Urinary bladder (tissue), 4 donors: Measurements from ENCODE around the gene FRMPD1. TPM values are rescaled to one million over a fixed set of nuclear protein-coding genes. Genes with fewer than 3 reads are reported as not detected.
"Not testable (repeated sequence)": the region's sequence is repeated elsewhere in the genome, so short reads cannot be mapped to it uniquely, and the experiment has no call there.

Source experiments
- DNase-seq: peaks from one replicate; pipeline ENCODE4 v3.0.0-alpha.2; 2015; ENCODE audit errors: extremely low spot score
- H3K27ac ChIP-seq: one replicate; pipeline ENCODE4 v1.5.1; 2013; ENCODE audit warnings: low read depth, mild to moderate bottlenecking, moderate library complexity
- H3K36me3 ChIP-seq: one replicate; pipeline ENCODE4 v1.6.1; 2013; ENCODE audit warnings: mild to moderate bottlenecking, moderate library complexity; ENCODE audit not compliant: insufficient read depth
- H3K4me1 ChIP-seq: one replicate; pipeline ENCODE4 v1.6.1; 2013; ENCODE audit warnings: mild to moderate bottlenecking, moderate library complexity; ENCODE audit not compliant: insufficient read depth
- H3K4me3 ChIP-seq: one replicate; pipeline ENCODE4 v1.5.1; 2013; ENCODE audit warnings: low read depth, low read length
- WGBS: extraction: QIAGEN DNeasy Blood & Tissue Kit; methylation state at CpG from one replicate; pipeline ENCODE4 v1.1.7; 2013; 5-methylcytosine and 5-hydroxymethylcytosine counted together
- polyA plus RNA-seq: library from polyadenylated mRNA; stranded (reverse); fragments of 200-250 nt; gene quantifications from one replicate; pipeline ENCODE4 v1.2.3, GENCODE V29; 2013
- total RNA-seq: library from RNA; depleted of rRNA; stranded (reverse); fragments of >200 nt; gene quantifications from one replicate; pipeline ENCODE4 v1.2.3, GENCODE V29; 2014
- donor health status: healthy with polysubstance abuse.
- donor health status: healthy.

The FRMPD1 gene
- total and polyA plus RNA-seq, 2 donors: 0.03 to 1.1 TPM

GRCh38 chr9:37746448-37747270 is 95.9 kb downstream of the FRMPD1 start:
- DNase-seq: no peak
- Histone ChIP-seq H3K36me3 (no peaks in the 10 kb centered on the region), H3K4me3 (no peak overlapping the region), H3K4me1 (no peaks in the 10 kb centered on the region), H3K27ac (no peak overlapping the region)
- WGBS: 76% methylated on average over 24 of the region's 24 CpGs

GRCh38 chr9:37747271-37747753 is 96.6 kb downstream of the FRMPD1 start:
- H3K36me3 ChIP-seq: no peaks in the 10 kb centered on the region
- no peak overlapping the region for H3K4me3 ChIP-seq
- no peak for DNase-seq
- WGBS: 34% methylated on average over 3 of the region's 3 CpGs
- no peaks in the 10 kb centered on the region for H3K4me1 ChIP-seq
- no peak overlapping the region for H3K27ac ChIP-seq

- Histone ChIP-seq H3K4me1 (no peaks in the 10 kb centered on the region), H3K36me3 (no peaks in the 10 kb centered on the region), H3K4me3 (no peak overlapping the region), H3K27ac (no peak overlapping the region)
- DNase-seq: no peak
- WGBS: 63% methylated on average over 5 of the region's 5 CpGs
Measured at GRCh38 chr9:37749129-37749528, 98.4 kb downstream of the FRMPD1 start.

- Histone ChIP-seq H3K27ac (no peak overlapping the region), H3K36me3 (no peaks in the 10 kb centered on the region), H3K4me1 (no peaks in the 10 kb centered on the region), H3K4me3 (no peak overlapping the region)
- DNase-seq: no peak
- 78% methylated on average over 6 of the region's 6 CpGs for WGBS
Measured at GRCh38 chr9:37751186-37751585, 100.4 kb downstream of the FRMPD1 start.

GRCh38 chr9:37751704-37752103 is 101.0 kb downstream of the FRMPD1 start:
- not testable (repeated sequence) for DNase-seq, H3K36me3 ChIP-seq, H3K27ac ChIP-seq, H3K4me3 ChIP-seq, H3K4me1 ChIP-seq
- WGBS: 93% methylated on average over 30 of the region's 30 CpGs

GRCh38 chr9:37752112-37752511 is 101.4 kb downstream of the FRMPD1 start:
- H3K36me3 ChIP-seq, H3K4me3 ChIP-seq, DNase-seq, H3K27ac ChIP-seq, H3K4me1 ChIP-seq: not testable (repeated sequence)
- 96% methylated on average over 13 of the region's 13 CpGs for WGBS

GRCh38 chr9:37752642-37753488 is 102.1 kb downstream of the FRMPD1 start:
- no peaks in the 10 kb centered on the region for H3K4me1 ChIP-seq
- no peak for DNase-seq
- H3K36me3 ChIP-seq: no peaks in the 10 kb centered on the region
- no peak overlapping the region for H3K27ac ChIP-seq
- WGBS: 91% methylated on average over 29 of the region's 29 CpGs
- peak overlapping the region; percentile 76 for H3K4me3 ChIP-seq

- Histone ChIP-seq H3K27ac (peak within 1 kb of the TSS; percentile 78), H3K4me1 (no peaks in the 10 kb centered on the region), H3K36me3 (no peaks in the 10 kb centered on the region), H3K4me3 (peak within 1 kb of the TSS; percentile 76)
- DNase-seq: peak; percentile 57
- 3% methylated on average over 40 of the region's 40 CpGs for WGBS
Measured at GRCh38 chr9:37753489-37754190, 102.9 kb downstream of the FRMPD1 start, which contains the start of gene TRMT10B. Gene TRMT10B, plus strand, starts transcription at chr9:37753805. Its CDS starts 8,127 bp downstream, at chr9:37761932.

GRCh38 chr9:37758747-37759146 is 108.0 kb downstream of the FRMPD1 start:
- Histone ChIP-seq H3K4me1 (no peaks in the 10 kb centered on the region), H3K27ac (no peak overlapping the region), H3K4me3 (no peak overlapping the region), H3K36me3 (no peaks in the 10 kb centered on the region)
- 79% methylated on average over 3 of the region's 3 CpGs for WGBS
- DNase-seq: no peak

GRCh38 chr9:37760416-37761161 is 109.8 kb downstream of the FRMPD1 start:
- WGBS: 93% methylated on average over 7 of the region's 7 CpGs
- Histone ChIP-seq H3K36me3 (no peaks in the 10 kb centered on the region), H3K27ac (no peak overlapping the region), H3K4me3 (no peak overlapping the region), H3K4me1 (no peaks in the 10 kb centered on the region)
- no peak for DNase-seq

- H3K27ac ChIP-seq: no peak overlapping the region
- no peaks in the 10 kb centered on the region for H3K36me3 ChIP-seq
- no peaks in the 10 kb centered on the region for H3K4me1 ChIP-seq
- no peak for DNase-seq
- no peak overlapping the region for H3K4me3 ChIP-seq
- WGBS: 68% methylated on average over 3 of the region's 3 CpGs
Measured at GRCh38 chr9:37761511-37761910, 110.8 kb downstream of the FRMPD1 start.

- not testable (repeated sequence) for H3K27ac ChIP-seq, H3K4me1 ChIP-seq, H3K36me3 ChIP-seq, H3K4me3 ChIP-seq, DNase-seq
- WGBS: 86% methylated on average over 6 of the region's 6 CpGs
Measured at GRCh38 chr9:37765263-37765662, 114.5 kb downstream of the FRMPD1 start.

- DNase-seq: no peak
- Histone ChIP-seq H3K4me1 (no peaks in the 10 kb centered on the region), H3K27ac (no peak overlapping the region), H3K36me3 (no peaks in the 10 kb centered on the region), H3K4me3 (no peak overlapping the region)
- 92% methylated on average over 5 of the region's 5 CpGs for WGBS
Measured at GRCh38 chr9:37769306-37769705, 118.6 kb downstream of the FRMPD1 start.
